Measurements from ENCODE around the gene ORC1.

- TF ChIP-seq CTCF (IDR thresholded peaks at IDR 0.05 in 4 of 5, conservative IDR thresholded peaks at IDR 0.05 in 1 of 5) (no peak), POLR2A (IDR thresholded peaks at IDR 0.05) (no peak)
Observed at GRCh38 chr1:52341655-52342260, 62.5 kb downstream of the ORC1 start.

Measured in gastrocnemius medialis (tissue), 4 donors.